IPS-18c (cell line): ENCODE measurements around the gene KAZN.

Experiments
- H3K4me3 ChIP-seq: 2 replicates; pipeline ENCODE4 v1.7.0; 2013; ENCODE audit warnings: low read depth, mild to moderate bottlenecking, low read length, moderate library complexity; ENCODE audit not compliant: insufficient read depth
- H3K9me3 ChIP-seq: one replicate; pipeline ENCODE4 v1.6.1; 2013; ENCODE audit warnings: mild to moderate bottlenecking, low read length, moderate library complexity; ENCODE audit not compliant: control insufficient read depth, insufficient read depth

KAZN gene

GRCh38 chr1:15055736-15056415 lies 457.4 kb downstream of the KAZN start:
- no peaks in the 10 kb centered on the region for H3K9me3 ChIP-seq
- H3K4me3 ChIP-seq = no peak overlapping the region

GRCh38 chr1:15056515-15057285 lies 458.2 kb downstream of the KAZN start:
- Histone ChIP-seq H3K9me3 (no peaks in the 10 kb centered on the region), H3K4me3 (no peak overlapping the region)

DNA sequence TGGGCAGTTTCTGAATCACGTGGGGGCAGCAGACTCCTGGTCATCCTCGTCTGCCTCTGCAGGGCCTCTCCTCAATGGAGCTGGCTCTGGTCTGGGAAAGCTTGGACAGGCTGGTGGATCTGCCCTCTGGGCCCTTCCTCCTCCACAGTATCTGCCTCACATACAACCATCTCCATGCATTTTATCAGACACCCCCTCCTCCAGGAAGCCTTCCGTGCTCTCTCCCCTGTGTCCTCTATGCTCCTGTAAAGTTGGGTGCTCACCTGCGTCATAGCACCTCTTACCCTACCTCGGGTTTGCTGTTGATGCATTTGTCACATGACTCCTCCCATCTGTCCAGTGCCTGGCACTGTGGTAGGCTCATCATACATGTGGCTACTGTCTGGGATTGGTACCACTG lies 459.3 kb downstream of the KAZN start:
- Histone ChIP-seq H3K4me3 (no peak overlapping the region), H3K9me3 (no peaks in the 10 kb centered on the region)

DNA sequence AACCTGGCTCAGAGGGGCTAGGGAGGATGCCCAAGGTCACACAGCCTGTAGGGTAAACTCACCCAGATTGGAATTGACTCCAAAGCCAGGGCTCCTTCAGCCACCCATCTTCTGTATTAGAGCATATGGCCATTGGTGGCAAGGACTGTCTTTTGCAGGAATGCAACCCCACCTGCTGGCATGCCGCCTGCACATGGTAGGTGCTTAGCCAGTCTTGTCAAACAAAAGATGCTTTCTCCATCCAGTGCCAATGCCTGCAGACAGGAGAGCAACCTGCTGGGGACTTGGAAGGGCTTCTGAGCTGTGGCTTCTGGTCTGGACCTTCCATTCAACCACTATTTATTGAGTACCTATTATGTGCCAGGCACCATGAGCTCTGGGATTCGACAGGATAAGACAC lies 459.8 kb downstream of the KAZN start:
- Histone ChIP-seq H3K4me3 (no peak overlapping the region), H3K9me3 (no peaks in the 10 kb centered on the region)

DNA sequence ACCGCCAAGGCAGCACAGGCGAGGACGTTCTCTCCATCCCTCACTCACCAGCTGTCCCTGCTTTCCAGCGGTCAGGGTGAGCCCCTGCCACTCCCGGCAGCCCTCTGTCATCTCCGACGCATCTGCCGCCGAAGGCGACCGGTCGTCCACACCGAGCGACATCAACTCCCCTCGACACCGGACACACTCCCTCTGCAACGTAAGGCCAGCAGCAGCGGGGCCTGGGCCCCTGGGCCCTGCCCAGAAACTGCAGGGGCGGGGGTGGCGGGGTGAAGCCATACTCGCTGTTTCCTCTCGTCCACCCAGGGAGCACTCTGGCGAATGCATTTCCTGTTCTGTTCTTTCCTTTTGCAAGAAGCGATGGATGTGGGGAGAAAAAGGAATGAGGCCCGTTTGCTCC lies 461.6 kb downstream of the KAZN start:
- no peaks in the 10 kb centered on the region for H3K9me3 ChIP-seq
- H3K4me3 ChIP-seq = no peak overlapping the region

- no peaks in the 10 kb centered on the region for H3K9me3 ChIP-seq
Observed at GRCh38 chr1:15062479-15063099, 464.1 kb downstream of the KAZN start.

GRCh38 chr1:15063346-15063745 lies 464.9 kb downstream of the KAZN start:
- Histone ChIP-seq H3K4me3 (no peak overlapping the region), H3K9me3 (no peaks in the 10 kb centered on the region)

More at GRCh38 chr1:15062479-15063099, 464.1 kb downstream of the KAZN start:
- H3K4me3 ChIP-seq = no peak overlapping the region

DNA sequence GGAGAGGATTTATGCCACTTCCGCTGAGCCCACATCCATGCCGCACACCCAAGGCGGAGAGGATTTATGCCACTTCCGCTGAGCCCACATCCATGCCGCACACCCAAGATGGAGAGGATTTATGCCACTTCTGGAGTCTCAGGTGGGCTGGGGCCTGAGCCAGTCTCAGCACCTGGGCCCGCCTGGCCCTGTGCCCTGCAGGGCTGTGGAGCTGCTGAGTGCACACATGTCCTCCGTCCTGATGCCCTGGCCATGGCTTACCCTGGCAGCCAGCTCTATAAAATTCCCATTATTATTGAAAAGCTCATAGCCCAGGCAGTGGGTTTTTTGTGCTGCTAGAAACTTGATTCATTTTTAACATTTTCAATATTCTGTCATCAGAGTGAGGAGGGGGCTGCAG lies 465.3 kb downstream of the KAZN start:
- H3K4me3 ChIP-seq = no peak overlapping the region
- no peaks in the 10 kb centered on the region for H3K9me3 ChIP-seq

DNA sequence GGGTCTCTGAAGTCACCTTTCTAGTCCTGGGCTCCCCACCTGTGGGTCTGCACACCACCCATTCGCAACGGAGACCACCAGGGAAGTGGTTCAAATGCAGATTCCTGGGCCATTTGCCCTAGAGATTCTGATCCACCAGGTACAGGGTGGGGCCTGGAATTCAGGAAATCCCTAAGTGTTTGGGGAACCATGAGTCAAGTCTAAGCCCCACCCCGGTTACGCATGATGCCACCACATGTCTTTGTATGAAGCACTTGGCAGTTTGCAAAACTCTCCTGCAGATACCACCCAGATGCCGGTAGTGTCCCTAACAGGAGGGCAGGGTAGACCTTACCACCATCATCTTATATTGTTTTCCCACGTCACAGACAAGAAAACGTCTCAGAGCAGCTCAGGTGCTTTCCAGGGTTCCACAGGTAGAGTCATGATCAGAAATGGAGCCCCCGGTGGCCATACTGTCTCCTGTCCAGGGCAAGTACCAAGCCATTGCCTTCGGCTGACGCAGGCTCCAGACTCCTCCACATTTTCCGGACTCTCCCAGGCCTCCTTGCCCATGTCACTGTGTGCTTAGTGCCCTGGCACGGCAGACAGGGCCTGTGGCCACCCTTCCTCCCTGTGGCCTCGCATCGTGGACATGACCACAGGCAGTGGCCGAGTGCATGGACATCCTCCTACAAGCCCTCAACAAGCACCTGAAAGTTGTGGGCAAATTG lies 465.9 kb downstream of the KAZN start:
- H3K9me3 ChIP-seq = no peaks in the 10 kb centered on the region
- H3K4me3 ChIP-seq = no peak overlapping the region

DNA sequence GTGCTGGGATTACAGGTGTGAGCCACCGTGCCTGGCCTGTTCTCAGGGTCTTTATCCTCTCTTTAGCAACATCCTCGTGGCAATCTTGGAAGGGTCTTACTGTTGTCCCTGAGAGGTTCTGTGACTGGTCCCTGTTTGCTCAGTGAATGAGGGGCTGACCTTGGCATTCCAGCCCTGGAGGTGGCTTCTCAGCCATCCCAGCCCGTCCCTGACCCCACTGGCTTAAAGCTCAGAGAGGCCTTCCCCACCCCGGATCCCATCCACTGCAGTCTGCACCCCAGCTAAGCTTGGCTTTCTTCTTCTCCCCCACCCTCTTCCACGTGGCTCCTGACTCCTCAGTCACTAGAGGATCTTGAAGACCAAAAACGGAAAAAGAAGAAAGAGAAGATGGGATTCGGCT lies 466.8 kb downstream of the KAZN start:
- H3K4me3 ChIP-seq = no peak overlapping the region
- H3K9me3 ChIP-seq = no peaks in the 10 kb centered on the region

DNA sequence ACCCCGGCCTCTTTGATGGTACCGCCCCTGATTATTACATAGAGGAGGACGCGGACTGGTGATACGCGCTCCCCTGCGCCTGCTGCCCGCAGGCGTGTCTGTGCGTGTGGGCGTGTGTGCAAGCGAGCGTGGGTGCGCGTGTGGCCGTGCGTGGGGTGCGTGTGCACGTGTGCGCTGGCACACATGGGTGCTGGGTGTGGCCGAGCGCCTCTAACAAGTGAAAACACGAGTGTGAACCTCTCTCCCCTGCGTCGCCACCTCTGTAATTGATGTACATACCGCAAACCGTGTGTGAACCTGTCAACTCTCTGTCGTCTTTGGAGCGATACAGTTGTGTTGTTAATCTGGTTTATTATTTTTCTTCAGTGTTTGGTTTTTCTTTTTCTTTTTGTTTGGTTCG lies 467.3 kb downstream of the KAZN start:
- Histone ChIP-seq H3K4me3 (no peak overlapping the region), H3K9me3 (no peaks in the 10 kb centered on the region)

DNA sequence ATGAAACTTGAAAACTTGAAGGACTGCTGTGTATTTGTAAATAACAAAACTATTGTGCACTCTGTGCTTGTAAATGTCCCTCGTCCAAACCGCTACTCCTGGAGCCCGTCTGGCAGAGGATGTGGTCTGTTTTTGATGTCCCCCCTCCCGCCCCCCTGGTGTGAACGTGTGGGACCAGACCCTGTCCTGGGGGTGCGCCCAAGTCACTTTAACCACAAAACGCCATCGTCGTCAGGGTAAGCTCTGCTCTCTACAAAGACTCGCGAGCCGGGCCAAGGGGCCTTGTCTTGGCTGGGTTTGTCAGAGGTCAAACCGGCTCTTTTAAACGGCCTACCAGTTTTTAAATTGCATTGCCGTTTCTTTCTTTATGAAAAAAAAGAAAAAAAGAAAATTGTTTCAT lies 467.7 kb downstream of the KAZN start:
- no peak overlapping the region for H3K4me3 ChIP-seq
- no peaks in the 10 kb centered on the region for H3K9me3 ChIP-seq

DNA sequence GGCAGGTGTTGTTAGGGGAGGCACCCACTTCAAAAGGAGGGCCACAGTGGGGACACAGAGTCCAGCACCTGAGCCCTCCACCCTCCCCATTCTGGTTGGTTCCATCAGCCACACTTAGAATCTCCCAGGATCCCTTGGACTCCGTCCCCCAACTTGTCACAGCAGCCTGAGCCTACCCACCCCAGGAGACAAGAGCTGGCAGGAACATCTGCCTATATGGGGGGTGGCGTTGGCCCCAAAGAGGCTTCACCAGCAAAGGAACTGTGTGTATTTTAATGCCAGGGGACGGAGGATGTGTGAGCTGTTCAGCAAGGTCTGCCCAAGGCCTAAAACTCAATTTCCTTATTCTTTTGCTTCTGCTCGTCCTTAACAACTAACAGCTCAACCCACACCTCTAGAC lies 468.7 kb downstream of the KAZN start:
- Histone ChIP-seq H3K9me3 (no peaks in the 10 kb centered on the region), H3K4me3 (no peak overlapping the region)

DNA sequence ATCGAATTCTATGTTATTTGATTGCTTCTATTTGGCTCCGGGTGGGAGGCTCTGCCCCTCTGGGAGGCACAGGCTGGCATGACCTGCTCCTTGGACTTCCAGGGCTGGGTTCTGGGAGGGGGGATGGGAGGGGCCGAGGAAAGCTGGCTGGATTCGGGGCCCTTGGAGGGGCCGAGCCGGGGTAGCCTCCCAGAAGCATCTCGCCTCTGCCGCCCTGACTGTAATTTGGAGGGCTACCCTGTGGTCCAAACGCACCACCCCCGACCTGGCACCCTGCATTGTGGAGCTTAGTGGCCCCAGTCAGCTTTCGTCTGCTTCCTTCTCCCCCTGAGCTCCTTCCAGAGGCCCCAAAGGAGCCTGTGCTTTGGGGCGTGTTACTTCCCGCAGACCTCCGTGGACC lies 469.7 kb downstream of the KAZN start:
- Histone ChIP-seq H3K4me3 (no peak overlapping the region), H3K9me3 (no peaks in the 10 kb centered on the region)

DNA sequence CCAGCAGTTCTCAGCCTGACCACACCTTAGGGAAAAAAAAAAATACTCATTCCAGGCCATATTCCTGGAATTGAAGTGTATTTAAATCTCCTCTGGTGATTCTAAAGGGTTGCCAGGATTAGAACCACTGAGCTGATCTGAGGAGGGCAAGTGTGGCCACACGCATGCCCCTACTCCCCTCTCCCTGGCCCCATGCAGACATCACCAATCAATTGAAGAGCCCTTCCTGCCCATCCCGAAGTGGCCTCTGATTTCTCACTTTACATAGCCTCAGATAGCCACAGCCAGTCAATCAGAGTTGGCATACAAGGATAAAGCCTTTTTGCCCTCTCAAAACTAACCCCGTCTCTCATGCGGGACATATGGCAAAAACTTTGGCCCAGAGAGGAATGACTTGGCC lies 470.5 kb downstream of the KAZN start:
- no peak overlapping the region for H3K4me3 ChIP-seq

DNA sequence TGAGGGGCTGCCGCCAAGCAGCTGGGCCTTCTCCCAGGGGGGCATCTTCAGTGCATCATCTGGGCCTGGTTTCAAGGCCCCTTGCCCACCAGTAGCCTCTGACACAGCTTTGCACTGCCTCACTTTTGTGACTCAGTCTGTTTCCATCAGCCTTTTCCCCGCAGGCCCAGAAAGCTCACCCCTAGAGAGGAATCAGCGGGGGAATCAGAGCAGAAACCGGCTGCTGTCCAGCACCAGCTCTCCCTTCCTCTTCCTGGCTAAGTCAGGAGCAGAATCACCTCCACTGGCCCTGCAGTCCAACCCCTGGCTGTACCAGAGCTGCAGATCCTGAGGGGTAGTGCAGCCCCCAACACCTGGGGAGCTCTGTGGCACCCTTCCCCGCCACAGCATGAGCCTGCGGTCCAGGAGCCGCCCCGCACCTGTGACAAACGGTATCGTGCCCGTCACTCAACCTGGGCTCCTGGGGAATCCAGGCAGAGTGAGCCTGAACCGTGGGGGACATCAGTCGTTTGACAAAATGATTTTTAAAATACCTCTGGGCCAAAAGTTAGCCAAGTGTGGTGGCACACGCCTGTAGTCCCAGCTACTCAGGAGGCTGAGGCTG lies 471.8 kb downstream of the KAZN start:
- no peak overlapping the region for H3K4me3 ChIP-seq
- H3K9me3 ChIP-seq = no peaks in the 10 kb centered on the region

More for the DNA sequence above, 470.5 kb downstream of the KAZN start:
- H3K9me3 ChIP-seq = no peaks in the 10 kb centered on the region

- Histone ChIP-seq H3K9me3 (no peaks in the 10 kb centered on the region), H3K4me3 (no peak overlapping the region)
Observed at GRCh38 chr1:15071936-15072335, 473.5 kb downstream of the KAZN start.
